Skeletal muscle satellite cell (primary cell): ENCODE results near the gene CDKN1B. TPM values are rescaled to one million over a fixed set of nuclear protein-coding genes. Genes with fewer than 3 reads are reported as not detected.

Experiments used
- H3K27me3 ChIP-seq: 2 replicates; pipeline ENCODE4 v1.7.0; 2013; ENCODE audit warnings: low read length; ENCODE audit not compliant: control insufficient read depth, insufficient read depth
- H3K36me3 ChIP-seq: 2 replicates; pipeline ENCODE4 v1.7.0; 2013; ENCODE audit warnings: mild to moderate bottlenecking, control low read depth, low read length; ENCODE audit not compliant: insufficient read depth
- H3K4me1 ChIP-seq: 2 replicates; pipeline ENCODE4 v1.7.0; 2013; ENCODE audit warnings: low read length; ENCODE audit not compliant: control insufficient read depth, insufficient read depth
- H3K4me2 ChIP-seq: 2 replicates; pipeline ENCODE4 v1.7.0; 2013; ENCODE audit warnings: mild to moderate bottlenecking, low read length
- H3K4me3 ChIP-seq: 2 replicates; pipeline ENCODE4 v1.7.0; 2013; ENCODE audit warnings: low read length
- H3K9ac ChIP-seq: 2 replicates; pipeline ENCODE4 v1.7.0; 2013; ENCODE audit warnings: mild to moderate bottlenecking, low read depth, low read length, moderate library complexity
- H3K9me3 ChIP-seq: replicated peaks from 2 replicates; pipeline ENCODE4 v1.7.0; 2013; ENCODE audit warnings: mild to moderate bottlenecking, control low read depth, low read length
- total RNA-seq: library from RNA; depleted of rRNA; stranded (reverse); fragments of >200 nt; gene quantifications from 2 replicates; pipeline ENCODE4 v1.2.3, GENCODE V29; 2012; rRNA removed

The CDKN1B gene
- total RNA-seq, result 13.9 and 17.5 TPM in 2 replicates

DNA sequence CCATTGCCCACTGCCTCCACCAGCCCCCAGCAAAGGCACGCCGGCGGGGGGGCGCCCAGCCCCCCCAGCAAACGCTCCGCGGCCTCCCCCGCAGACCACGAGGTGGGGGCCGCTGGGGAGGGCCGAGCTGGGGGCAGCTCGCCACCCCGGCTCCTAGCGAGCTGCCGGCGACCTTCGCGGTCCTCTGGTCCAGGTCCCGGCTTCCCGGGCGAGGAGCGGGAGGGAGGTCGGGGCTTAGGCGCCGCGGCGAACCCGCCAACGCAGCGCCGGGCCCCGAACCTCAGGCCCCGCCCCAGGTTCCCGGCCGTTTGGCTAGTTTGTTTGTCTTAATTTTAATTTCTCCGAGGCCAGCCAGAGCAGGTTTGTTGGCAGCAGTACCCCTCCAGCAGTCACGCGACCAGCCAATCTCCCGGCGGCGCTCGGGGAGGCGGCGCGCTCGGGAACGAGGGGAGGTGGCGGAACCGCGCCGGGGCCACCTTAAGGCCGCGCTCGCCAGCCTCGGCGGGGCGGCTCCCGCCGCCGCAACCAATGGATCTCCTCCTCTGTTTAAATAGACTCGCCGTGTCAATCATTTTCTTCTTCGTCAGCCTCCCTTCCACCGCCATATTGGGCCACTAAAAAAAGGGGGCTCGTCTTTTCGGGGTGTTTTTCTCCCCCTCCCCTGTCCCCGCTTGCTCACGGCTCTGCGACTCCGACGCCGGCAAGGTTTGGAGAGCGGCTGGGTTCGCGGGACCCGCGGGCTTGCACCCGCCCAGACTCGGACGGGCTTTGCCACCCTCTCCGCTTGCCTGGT is at the start of gene CDKN1B:
CDKN1B (plus strand) TSS at position 576 of the 793 bp plus-strand sequence. CDS start 472 bp downstream, outside the sequence.
- H3K4me3 ChIP-seq, result peak within 1 kb of the TSS; percentile 98
- H3K4me1 ChIP-seq, result peaks cover 52% of the 10 kb centered on the region

GRCh38 chr12:12668005-12668404 is 49.2 kb upstream of the CDKN1B start:
- H3K4me3 ChIP-seq, result no peak overlapping the region
- H3K4me1 ChIP-seq, result peaks cover 17% of the 10 kb centered on the region
- no peak overlapping the region for H3K4me2 ChIP-seq
- no peaks in the 10 kb centered on the region for H3K36me3 ChIP-seq
- no peak overlapping the region for H3K9ac ChIP-seq
- no peaks in the 10 kb centered on the region for H3K27me3 ChIP-seq
- no peaks in the 10 kb centered on the region for H3K9me3 ChIP-seq

More for the DNA sequence above, at the start of gene CDKN1B:
- Histone ChIP-seq H3K27me3 (no peaks in the 10 kb centered on the region), H3K9ac (peak within 1 kb of the TSS; percentile 98), H3K4me2 (peak within 1 kb of the TSS; percentile 95), H3K36me3 (peaks cover 36% of the 10 kb centered on the region), H3K9me3 (no peaks in the 10 kb centered on the region)

- H3K9ac ChIP-seq, result no peak overlapping the region
- H3K9me3 ChIP-seq, result no peaks in the 10 kb centered on the region
- peaks cover 23% of the 10 kb centered on the region for H3K4me1 ChIP-seq
- no peaks in the 10 kb centered on the region for H3K36me3 ChIP-seq
- no peak overlapping the region for H3K4me2 ChIP-seq
- H3K27me3 ChIP-seq, result no peaks in the 10 kb centered on the region
- H3K4me3 ChIP-seq, result no peak overlapping the region
Measured at GRCh38 chr12:12669020-12669419, 48.1 kb upstream of the CDKN1B start.

- no peaks in the 10 kb centered on the region for H3K27me3 ChIP-seq
- peaks cover 23% of the 10 kb centered on the region for H3K4me1 ChIP-seq
- peak overlapping the region; percentile 45 for H3K4me2 ChIP-seq
- no peaks in the 10 kb centered on the region for H3K9me3 ChIP-seq
- H3K36me3 ChIP-seq, result no peaks in the 10 kb centered on the region
- no peak overlapping the region for H3K9ac ChIP-seq
- H3K4me3 ChIP-seq, result peak overlapping the region; percentile 39
Measured at GRCh38 chr12:12671850-12672660, 45.1 kb upstream of the CDKN1B start.

- H3K4me3 ChIP-seq, result no peak overlapping the region
- no peak overlapping the region for H3K9ac ChIP-seq
- H3K4me2 ChIP-seq, result no peak overlapping the region
Measured at GRCh38 chr12:12673296-12673695, 43.9 kb upstream of the CDKN1B start.

DNA sequence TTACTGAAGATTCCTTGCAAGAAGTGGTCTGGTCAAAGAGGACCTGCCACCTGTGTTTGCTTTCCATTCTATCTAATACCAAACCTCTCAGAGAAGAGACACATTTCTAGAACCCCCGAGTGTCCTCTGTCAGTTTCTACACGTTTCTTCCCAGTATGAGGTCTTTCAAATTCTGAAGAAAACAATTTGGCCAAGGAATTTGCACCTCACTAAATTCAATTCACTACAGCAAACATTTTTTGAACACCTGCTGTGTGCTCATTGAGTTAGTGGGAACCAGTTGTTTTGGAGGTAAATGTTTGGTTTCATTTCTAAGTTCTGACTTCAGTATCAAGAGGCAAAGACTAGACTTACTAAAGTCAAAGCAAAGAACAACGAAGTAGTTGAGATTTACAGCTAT is 40.6 kb upstream of the CDKN1B start:
- Histone ChIP-seq H3K4me1 (peaks cover 18% of the 10 kb centered on the region), H3K4me3 (no peak overlapping the region), H3K27me3 (peaks cover 3% of the 10 kb centered on the region), H3K36me3 (no peaks in the 10 kb centered on the region), H3K9me3 (no peaks in the 10 kb centered on the region), H3K9ac (no peak overlapping the region), H3K4me2 (no peak overlapping the region)

More at GRCh38 chr12:12673296-12673695, 43.9 kb upstream of the CDKN1B start:
- H3K27me3 ChIP-seq, result no peaks in the 10 kb centered on the region
- H3K4me1 ChIP-seq, result peaks cover 23% of the 10 kb centered on the region
- no peaks in the 10 kb centered on the region for H3K36me3 ChIP-seq
- H3K9me3 ChIP-seq, result no peaks in the 10 kb centered on the region

GRCh38 chr12:12681061-12681765 is 36.0 kb upstream of the CDKN1B start:
- Histone ChIP-seq H3K9me3 (no peaks in the 10 kb centered on the region), H3K9ac (no peak overlapping the region), H3K4me3 (no peak overlapping the region), H3K27me3 (peaks cover 11% of the 10 kb centered on the region), H3K36me3 (no peaks in the 10 kb centered on the region), H3K4me2 (no peak overlapping the region), H3K4me1 (peaks cover 5% of the 10 kb centered on the region)

- H3K4me3 ChIP-seq, result no peak overlapping the region
- peaks cover 5% of the 10 kb centered on the region for H3K4me1 ChIP-seq
- no peak overlapping the region for H3K9ac ChIP-seq
- H3K9me3 ChIP-seq, result no peaks in the 10 kb centered on the region
- H3K27me3 ChIP-seq, result peaks cover 11% of the 10 kb centered on the region
- H3K36me3 ChIP-seq, result no peaks in the 10 kb centered on the region
- no peak overlapping the region for H3K4me2 ChIP-seq
Measured at GRCh38 chr12:12682284-12682683, 34.9 kb upstream of the CDKN1B start.

- Histone ChIP-seq H3K4me2 (no peak overlapping the region), H3K4me1 (peaks cover 5% of the 10 kb centered on the region), H3K36me3 (no peaks in the 10 kb centered on the region), H3K27me3 (peaks cover 11% of the 10 kb centered on the region), H3K4me3 (no peak overlapping the region), H3K9me3 (no peaks in the 10 kb centered on the region), H3K9ac (no peak overlapping the region)
Measured at GRCh38 chr12:12683136-12683697, 34.0 kb upstream of the CDKN1B start.

GRCh38 chr12:12683725-12684124 is 33.4 kb upstream of the CDKN1B start:
- Histone ChIP-seq H3K4me1 (peaks cover 5% of the 10 kb centered on the region), H3K9ac (no peak overlapping the region), H3K4me3 (no peak overlapping the region)

More at GRCh38 chr12:12683725-12684124, 33.4 kb upstream of the CDKN1B start:
- Histone ChIP-seq H3K27me3 (peaks cover 11% of the 10 kb centered on the region), H3K9me3 (no peaks in the 10 kb centered on the region), H3K36me3 (no peaks in the 10 kb centered on the region), H3K4me2 (no peak overlapping the region)
